GM21381 (cell line): ENCODE data around the gene CEP112.
A peak's percentile ranks its signal among the peaks of the same experiment; 100 is the strongest.

Source experiments
- ATAC-seq: cut with Tn5 transposase; IDR thresholded peaks from one replicate; pipeline ENCODE4 v1.9.1; 2021; ENCODE audit warnings: mild to moderate bottlenecking, moderate library complexity; ENCODE audit not compliant: unreplicated experiment

The CEP112 gene

DNA sequence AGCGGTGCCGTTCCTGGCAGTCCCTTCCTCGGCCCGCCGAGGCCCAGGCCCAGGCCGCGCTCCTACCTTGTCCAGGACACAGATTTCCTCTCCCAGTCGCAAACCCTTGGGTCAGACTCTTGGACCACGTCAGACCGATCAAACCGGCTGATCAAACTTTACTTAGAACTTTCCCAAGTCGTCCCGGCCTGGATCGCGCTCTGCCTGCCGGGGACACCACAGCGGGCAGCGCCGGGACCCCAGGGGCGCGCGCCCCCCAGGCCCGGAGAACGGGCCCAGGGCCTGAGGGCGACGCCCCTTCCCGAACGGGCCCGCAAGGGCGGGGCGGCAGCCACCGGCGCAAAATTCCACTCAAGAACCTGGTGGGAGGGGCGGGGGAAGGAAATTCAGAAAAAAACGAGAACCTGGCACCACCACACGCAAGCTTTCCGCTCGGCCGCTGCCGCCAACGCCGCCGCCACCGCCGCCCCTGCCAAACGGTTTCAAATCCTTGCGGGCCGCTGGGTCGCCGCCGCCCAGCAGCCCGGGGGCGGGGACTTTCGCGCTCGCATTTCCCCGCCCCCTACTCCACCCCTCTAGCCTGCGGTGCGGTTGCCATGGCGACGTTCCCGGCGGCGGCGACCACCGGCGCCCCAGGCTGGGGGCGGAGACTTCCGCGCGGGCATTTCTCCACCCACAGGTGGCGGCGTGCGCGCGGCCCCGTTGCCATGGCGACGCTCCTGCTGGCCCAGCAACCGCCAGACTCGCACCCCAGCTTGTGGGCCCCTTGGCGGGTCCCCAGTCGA lies at the start of gene CEP112:
Gene CEP112, minus strand, starts transcription at position 541 of the 785 bp plus-strand sequence.
- ATAC-seq = peak; percentile 68

DNA sequence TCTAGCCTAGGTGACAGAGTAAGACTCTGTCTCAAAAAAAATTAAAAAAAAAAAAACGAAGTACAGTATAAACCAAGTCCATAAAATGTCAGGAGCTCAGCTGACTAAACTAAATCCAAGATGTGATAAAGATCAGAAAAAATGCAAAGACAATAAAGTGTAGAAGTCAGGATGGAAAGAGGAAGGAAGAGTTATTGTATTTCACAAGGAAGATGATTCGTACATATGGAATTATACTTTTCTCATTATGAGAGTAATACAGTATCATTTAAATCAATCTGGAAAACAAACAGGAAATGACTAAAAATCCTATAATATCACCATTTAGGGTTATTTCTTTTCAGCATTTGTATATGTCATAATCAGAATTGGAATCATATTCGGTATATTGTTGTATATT lies 48.7 kb upstream of the CEP112 start:
- ATAC-seq = no peak

DNA sequence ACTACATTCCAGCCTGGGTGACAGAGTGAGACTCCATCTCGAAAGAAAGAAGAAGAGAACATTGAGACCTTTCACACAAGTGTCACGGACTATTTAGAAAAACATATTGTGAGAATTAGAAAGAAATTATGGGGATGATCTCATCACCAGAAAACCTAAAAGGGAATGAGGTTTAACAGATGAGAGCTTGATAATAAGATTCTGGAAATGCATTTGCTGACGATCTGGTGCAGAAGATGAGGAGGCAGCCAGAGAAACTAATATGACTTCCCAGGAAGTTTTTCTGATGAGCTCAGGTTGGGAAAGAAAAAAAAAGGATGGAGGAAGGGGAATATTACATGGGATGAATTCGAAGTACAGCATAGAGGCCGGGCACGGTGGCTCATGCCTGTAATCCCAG lies 48.1 kb upstream of the CEP112 start:
- ATAC-seq = no peak

DNA sequence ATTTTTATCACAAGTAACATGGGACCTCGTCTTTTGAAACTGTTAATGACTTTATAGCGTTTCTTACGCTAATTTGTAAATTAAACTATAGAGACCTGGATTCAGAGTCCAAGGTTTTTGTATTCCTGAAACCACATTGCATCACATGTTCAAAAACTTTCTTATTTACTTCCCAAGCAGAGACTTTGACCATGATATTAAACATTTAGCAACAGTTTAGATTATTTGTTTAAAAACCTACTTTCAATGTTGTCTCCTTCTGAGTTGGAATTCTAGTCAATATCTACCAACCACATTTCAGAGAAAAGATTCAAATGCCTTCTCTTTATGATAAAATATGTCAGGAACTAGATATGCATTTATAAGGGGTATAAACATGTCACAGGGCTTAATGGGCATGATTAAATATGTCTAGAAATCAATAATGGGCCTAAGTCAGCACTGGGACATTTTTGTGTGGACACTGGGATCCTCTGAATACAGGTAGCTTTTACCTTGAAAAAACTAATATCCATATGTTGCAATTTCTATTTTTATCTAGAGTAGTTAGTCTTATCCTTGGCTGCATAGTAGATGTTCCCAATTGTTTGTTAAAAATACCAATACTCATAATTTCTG lies 43.6 kb upstream of the CEP112 start:
- ATAC-seq = no peak

DNA sequence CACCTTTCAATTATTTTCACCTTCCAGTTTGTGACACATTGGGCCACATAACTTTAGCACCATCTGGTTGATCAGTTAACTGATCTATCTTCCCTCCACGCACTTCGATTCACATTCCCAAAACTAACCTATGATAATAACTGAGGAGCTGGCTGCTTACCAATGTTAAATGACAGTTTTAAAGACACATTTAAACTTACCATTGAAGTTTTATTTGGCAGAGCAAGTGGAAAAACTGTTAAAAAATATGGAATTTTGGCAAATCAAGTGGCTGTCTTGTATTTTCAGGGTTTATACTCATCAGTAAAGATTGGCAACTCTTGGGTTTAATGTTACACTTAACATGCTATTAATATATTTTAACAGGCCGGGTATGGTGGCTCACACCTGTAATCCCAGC lies 42.7 kb upstream of the CEP112 start:
- no peak for ATAC-seq

DNA sequence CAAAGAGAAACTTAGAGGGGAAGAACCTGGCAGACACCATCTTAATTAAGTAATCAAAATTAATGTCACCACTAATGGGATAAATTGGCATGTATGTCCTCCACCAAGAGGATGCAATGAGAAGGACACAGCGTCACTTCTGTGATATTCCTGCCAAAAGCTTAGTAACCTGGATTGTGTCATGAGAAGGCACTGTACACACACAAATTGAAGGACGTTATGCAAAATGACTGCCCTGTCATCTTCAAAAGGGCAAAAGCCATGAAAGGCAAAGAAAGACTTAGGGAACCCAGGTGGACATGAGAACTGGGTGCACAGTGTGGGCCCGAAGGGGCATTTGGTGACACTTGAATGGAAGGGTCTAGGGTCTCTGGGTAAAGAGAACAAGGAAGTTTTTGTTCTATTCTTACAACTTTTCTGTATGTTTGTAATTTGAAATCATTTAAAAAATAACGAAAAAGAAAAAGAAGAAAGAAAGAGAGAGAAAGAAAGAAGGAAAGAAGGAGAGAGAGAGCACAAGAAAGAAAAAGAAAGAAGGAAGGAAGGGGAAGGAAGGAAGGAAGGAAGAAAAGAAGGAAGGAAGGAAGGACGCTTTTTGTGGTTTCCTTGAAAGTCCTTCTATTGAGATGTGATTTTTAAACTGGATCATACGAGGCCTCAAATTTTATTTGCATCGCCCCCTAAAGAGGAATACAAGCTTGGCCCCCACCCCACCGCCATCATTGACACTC lies 41.3 kb upstream of the CEP112 start:
- no peak for ATAC-seq

DNA sequence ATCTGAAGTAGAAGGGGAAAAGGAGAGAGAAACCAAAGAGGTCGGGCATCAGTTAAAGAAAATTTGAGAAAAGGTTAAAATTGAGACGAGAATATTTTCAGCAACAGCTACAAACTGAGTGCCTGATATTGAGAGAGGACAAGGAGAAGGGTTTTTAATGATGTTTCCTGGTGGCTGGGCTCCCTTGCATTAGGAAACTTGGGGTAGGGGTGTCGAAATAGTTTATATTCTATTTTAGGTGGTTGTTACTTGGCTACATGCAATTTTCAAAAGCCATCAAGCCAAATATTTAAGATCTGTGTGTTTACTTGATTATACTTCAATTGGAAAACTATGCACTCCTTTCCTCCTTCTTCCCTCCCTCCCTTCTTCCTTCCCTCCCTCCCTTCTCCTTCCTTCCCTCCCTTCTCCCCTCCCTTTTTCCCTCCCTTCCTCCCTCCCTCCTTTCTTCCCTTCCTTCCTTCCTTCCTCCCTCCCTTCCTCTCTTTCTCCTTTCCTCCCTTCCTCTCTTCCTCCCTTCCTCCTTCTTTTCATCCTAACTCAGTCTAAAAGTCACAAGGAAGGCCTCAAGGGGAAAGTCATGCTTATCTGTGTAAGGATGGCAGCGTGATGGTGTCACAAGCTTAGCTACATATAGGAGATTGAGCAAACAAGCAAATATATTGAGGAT lies 39.1 kb upstream of the CEP112 start:
- no peak for ATAC-seq

DNA sequence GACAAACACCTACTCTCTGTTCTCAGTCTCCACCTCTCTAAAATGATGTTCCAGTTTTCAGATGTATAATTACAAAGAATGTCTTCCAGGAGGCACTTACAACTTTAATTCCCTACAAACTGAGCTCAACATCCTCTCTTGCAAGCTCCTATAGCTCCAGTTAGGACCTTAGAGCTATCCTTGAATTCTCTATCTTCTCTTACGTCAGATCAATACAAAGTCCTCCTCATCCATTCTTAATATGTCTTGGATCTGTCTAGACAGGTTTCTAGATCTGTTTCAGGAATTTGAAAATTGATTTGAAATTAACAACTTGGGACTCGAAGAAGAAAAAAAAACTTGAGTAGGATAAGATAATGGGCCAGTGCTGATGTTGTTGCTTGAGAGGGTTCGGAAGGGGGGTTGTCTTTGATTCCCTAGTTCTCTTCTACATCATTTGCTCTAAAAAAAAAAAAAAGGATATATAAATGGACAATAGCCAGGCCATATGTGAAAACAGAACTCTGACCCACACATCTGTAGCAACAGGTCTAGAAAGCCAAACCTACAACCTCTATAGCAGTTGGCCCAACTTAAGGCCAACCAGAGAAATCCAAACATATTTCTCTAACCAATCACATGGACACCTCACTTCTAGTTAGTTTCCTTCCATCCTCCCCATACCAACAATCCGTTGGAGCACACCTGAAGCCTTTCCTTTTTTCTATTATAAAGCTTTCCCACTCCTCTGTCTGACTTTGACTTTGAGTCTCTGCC lies 38.0 kb upstream of the CEP112 start:
- no peak for ATAC-seq

DNA sequence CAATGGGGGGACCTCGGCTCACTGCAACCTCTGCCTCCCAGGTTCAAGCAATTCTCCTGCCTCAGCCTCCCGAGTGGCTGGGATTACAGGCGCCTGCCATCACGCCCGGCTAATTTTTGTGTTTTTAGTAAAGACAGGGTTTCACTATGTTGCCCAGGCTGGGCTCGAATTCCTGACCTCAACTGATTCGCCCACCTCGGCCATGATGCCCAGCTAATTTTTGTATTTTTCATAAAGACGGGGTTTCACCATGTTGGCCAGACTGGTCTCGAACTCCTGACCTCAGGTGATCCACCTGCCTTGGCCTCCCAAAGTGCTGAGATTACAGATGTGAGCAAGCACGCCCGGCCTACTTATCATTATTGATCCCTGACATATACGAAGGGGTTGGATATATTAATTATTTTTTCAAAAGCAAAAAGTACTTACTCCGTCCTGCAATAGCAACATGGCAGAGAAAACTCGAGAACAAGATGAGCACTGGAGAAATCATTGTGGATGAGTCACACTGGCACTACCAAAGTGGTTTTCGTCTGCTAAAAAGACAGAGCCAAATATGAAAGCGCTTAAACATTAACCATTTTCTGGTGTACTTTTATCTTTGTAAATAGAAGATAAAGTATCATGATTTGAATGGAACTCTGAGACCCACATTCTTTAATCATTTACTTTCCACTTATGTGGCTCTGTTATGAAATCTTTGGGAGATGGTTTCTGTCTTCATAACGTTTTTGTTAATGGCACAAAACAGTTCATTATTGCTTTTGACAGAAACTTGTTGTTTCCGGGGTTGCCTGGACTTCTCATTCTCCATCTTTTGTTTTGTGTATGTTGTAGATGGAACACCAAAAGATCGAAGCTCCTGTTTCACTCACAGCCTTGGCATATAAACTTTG lies 37.2 kb upstream of the CEP112 start, which contains the start of gene APOH:
Gene APOH, minus strand, starts transcription at position 529 of the 896 bp plus-strand sequence. Its CDS starts 36 bp downstream, at position 493.
- ATAC-seq = no peak

DNA sequence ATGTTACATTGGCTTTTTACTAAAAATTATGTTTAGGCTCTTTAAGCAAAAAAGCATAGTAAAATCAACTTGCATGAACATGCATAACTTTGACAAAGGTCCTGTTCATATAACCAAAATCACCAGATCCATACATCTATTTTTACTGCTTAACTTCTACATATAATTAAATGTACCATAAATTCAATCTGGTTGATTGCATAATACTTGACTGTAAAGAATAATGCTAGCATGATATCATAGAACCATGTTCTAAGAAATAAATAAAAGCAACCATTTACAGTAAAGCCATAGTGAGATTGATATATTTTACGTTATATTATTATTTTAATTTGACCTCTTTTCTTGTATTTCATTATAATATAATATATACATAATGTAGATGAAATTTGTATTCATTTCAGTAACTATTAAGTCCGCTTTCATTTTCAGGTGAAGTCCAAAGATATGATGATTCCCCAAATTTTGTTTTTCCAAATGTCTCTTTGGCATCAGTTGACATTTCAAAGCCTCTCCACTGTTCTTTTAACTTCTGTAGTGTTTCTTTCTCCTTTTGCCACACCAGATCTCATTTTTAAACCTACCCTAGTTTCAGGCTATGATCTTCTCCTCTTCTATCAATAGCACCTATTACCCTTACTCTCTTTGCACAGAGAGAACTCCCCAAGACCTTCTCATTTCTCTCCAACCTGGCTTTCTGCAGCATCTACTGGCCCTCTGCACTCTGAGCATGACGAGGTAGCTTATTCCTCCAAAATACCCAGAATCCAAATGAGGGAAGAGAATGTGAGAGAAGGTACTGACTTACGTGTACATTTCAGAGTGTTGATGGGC lies 35.5 kb upstream of the CEP112 start:
- no peak for ATAC-seq

DNA sequence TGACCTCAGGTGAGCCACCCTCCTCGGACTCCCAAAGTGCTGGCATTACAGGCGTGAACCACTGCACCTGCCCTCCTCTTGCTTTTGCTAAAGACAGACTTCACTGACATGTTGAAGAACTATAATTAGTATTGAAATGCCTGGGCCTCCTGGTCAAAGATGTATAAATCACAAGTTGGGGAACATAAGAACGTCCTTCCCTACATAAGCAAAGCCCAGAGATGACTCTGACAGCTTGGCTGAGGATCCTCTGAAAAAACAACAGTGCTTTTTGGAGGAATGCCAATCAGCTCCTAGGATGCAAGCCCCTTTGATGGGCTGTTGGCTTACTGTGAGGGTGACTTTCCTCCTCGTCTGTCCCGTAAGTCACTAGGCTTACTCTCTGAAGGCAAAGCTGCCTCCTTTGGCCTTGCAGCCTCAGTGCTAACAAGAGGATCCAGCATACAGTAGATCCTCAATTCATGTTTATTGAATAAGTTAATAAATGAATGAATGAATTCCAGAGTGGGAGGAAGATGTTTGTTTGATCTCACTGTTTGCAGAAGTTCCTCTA lies 30.9 kb upstream of the CEP112 start:
- no peak for ATAC-seq

DNA sequence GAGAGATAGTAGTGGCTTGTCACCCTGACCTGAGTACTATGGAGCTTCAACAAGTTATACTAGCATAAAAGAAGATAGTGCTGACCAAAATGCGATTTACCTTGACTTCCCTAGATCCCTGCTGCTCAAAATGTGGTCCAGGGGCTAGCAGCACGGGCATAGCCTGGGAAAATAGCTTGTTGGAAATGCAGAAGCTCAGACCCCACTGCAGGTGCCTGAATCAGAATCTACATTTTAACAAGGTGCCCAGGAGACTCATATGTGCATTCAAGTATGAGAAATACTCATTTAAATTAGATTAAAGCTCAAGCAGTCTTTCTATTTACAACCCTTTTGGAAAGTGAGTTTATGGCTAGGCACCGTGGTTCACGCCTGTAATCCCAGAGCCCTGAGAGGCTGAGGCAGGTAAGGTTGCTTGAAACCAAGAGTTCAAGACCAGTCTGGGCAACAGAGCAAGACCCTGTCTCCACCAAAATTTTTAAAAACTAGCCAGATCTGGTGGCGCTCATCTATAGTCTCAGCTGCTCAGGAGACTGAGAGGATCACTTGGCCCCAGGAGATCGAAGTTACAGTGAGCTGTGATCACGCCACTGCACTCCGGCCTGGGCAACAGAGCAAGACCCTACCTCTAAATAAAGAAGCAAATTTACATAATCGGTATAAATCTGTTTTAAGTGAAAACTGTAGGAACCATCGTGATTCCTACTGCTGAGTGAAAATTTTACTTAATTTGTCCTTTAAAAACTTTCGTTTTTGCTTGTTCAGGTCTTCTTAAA lies 30.0 kb upstream of the CEP112 start:
- no peak for ATAC-seq

DNA sequence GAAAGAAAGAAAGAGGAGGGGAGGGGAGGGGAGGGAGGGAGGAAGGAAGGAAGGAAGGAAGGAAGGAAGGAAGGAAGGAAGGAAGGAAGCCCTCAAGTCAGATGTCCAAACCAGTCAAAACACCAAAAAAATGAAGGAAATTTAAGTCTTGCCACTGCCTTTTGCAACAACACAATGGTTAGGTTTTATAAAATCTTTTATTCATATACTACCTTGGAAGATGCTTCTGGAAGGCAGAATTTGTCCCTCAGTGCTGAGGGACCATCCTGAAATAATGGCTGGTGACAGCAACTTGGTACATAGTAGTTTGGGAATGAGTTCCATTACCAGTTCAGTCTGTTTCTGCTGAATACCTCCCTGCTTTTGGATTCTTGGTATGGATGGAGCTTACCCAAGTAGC lies 29.4 kb upstream of the CEP112 start:
- ATAC-seq = no peak

DNA sequence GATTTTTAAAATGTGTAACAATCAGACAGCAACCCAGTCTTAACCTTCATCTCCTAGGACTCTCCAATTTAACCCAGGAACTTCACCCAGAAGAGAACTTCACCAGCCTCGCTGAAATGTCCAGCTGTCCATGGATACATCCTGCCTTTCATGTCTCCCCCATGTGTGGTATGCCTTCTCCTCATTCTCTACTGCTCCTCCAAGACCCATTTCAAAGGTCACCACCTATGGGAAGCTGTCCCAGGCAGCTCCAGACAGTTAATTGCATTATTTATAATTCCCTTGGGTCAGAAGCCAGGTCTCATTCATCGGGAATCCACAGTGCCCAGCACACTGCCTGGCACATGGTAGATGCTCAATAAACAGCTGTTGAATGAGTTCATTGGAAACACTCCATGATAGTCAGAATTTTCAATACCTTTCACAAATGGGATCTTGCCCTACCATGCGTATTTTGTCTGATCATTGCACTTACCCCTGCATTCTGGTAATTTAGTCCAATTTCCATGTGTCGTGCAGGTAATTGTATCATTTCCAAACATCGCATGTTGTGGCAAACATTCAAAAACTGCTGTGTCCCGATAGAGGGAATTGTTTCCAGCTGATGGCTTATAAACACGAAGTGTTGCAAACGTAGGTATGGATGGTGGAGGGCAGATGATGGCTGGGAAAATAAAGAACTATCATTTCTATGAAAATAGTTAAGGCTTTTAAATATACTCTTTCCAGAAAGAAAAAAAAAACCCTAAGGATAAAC lies 28.3 kb upstream of the CEP112 start:
- no peak for ATAC-seq

DNA sequence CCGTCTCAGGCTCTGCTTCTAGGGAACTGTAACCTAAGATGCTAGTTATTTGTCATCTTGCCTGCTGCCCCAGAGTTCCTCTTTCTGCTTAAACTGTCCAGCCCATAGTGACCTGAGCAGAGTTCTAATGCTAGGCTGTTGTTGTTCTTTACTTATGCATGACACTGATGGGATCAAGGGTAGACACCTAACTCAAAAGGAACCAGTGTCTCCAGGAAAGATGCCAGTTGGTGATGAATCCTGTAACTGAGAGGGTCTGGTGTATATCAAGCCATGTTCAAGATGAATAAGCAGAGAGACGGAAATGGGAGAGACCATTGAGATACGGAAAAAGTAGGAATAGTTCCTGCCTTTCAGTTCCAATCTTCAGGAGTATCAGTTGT lies 23.6 kb upstream of the CEP112 start:
- no peak for ATAC-seq

DNA sequence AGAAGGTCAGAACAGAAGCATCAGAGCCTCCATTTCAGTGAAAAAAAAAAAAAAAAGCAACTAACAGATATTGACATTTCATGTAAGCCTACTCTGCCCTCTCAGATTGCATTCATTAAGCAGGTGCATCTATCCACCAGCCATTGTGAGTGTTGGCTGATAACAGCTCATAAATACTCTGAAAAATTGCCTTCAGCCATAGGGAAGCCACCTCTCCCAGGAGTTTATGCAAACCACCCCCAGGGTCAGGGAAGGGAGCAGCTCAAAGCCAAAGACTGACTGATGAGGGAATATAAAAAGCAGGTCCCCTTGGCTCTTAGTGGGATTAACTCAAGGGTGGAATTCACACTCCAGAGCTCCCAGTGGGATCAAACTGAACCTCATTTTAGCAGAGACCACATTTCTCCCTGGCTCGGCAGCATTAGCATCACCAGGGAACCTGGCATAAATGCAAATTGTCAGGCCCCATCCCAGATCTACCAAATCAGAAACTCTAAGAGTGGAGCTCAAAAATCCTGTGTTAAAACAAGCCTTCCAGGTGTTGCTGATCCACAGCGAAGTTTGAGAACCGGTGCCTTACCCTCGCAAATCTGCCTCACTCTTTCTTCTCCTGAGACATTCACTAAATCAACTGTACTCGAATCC lies 23.1 kb upstream of the CEP112 start:
- no peak for ATAC-seq
